ENCODE results near the gene LIMCH1.

Gene LIMCH1

DNA sequence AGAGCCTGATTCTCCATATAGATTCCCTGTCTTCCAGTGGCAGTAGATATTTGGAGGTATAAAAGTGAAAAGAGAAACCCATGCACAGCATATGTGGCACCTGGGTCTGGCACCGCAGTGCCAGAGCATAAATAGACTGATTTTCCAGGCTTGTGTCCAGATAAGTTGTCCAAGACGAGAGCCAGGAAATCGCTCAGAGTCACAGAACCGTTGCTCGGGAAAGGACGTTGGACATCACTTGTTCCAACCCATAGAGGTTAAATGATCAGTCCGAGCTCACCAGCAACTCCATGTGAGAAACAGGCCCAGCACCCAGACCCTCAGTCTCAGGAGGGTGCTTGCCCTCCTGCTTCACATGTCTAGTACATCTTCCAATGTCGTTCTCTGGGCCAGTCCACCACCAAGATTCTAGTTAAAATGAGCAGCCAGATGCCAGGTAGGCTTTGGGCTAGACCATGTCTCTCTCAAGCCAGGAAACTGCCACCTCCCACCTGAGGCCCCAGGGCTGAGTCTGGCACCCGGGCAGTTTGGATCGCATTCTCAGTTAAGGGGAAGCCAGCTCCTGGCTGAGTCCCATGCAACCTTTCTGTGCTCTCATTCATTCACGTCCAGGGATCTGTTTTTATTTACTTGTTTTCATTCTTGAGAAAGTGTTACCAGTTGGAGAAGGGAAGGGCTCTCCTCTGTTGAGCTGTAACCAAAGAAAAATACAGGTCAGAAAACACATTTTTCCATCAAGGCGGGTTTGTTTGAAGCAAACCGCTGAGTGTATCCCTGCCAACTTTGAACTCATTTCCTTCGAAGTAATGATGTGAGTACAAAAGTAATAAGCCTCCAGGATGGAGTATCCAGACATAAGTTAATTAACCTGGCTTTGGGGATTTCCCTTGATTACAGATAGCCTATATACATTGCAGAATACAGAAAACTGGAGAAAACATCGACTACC lies 118.9 kb downstream of the LIMCH1 start:
- no peak for DNase-seq
- in situ Hi-C loops (cut with MboI; ENCODE audit: low pct_unique_long_range_greater_than_20kb, low sequenced_read_pairs): loop anchor here (25.0 kb wide), 1 partner anchor 370 kb away; no protein-coding TSS in a partner anchor

DNA sequence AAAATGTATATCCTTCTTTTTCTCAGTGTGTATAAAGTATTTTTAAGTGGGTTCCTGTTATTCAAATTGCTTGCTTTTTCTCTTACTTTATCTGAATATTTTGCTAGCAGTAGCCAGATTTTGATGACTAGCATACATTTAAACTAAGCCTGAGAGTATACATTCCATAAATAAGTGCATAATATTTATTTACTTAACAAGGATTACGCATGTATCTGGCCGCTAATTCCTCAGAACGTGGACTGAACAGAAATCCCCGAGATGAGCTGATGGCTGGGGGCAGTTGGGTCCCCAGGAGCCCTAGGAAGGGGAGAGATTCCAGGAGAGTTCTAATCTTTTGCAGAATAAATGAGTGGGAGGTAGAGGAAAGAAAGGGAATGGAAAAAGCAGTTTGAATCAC lies 119.6 kb downstream of the LIMCH1 start:
- in situ Hi-C loops (cut with MboI; ENCODE audit: low pct_unique_long_range_greater_than_20kb, low sequenced_read_pairs): loop anchor here (25.0 kb wide), 1 partner anchor 370 kb away; no protein-coding TSS in a partner anchor
- no peak for DNase-seq

- in situ Hi-C loops (cut with MboI; ENCODE audit: low pct_unique_long_range_greater_than_20kb, low sequenced_read_pairs): loop anchor here (25.0 kb wide), 1 partner anchor 371 kb away; no protein-coding TSS in a partner anchor
- DNase-seq: no peak
Measured at GRCh38 chr4:41658163-41658562, 120.2 kb downstream of the LIMCH1 start.

GRCh38 chr4:41660352-41660751 lies 122.4 kb downstream of the LIMCH1 start:
- in situ Hi-C loops (cut with MboI; ENCODE audit: low pct_unique_long_range_greater_than_20kb, low sequenced_read_pairs): loop anchor here (25.0 kb wide), 1 partner anchor 373 kb away; no protein-coding TSS in a partner anchor

GRCh38 chr4:41661442-41662076 lies 123.6 kb downstream of the LIMCH1 start:
- in situ Hi-C loops (cut with MboI; ENCODE audit: low pct_unique_long_range_greater_than_20kb, low sequenced_read_pairs): loop anchor here (25.0 kb wide), 1 partner anchor 374 kb away; no protein-coding TSS in a partner anchor
- peak; percentile 60 for DNase-seq

More at GRCh38 chr4:41660352-41660751, 122.4 kb downstream of the LIMCH1 start:
- no peak for DNase-seq

- no peak for DNase-seq
- in situ Hi-C loops (cut with MboI; ENCODE audit: low pct_unique_long_range_greater_than_20kb, low sequenced_read_pairs): loop anchor here (25.0 kb wide), 1 partner anchor 378 kb away; no protein-coding TSS in a partner anchor
Measured at GRCh38 chr4:41665636-41666207, 127.8 kb downstream of the LIMCH1 start.

DNA sequence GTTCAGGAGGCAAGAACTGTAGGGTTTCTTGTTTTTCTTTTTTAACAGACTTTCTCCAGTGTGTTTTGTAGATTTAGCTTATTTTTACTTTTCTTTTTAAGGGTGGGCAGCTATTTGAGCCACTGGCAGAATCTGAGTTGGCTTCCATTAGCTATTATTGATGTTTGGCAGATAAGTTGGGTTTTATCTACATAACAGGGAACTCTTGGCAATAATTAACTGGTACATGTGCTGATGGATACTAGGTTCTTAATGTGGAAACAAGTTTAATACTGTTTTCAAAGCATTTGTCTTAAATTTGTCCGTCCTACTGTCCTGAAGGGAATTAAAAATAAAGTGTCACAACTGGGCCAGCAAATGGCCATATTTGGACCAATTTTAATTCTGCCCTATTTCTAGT lies 130.1 kb downstream of the LIMCH1 start:
- no peak for DNase-seq
- in situ Hi-C loops (cut with MboI; ENCODE audit: low pct_unique_long_range_greater_than_20kb, low sequenced_read_pairs): loop anchor here (25.0 kb wide), 1 partner anchor 381 kb away; no protein-coding TSS in a partner anchor

DNA sequence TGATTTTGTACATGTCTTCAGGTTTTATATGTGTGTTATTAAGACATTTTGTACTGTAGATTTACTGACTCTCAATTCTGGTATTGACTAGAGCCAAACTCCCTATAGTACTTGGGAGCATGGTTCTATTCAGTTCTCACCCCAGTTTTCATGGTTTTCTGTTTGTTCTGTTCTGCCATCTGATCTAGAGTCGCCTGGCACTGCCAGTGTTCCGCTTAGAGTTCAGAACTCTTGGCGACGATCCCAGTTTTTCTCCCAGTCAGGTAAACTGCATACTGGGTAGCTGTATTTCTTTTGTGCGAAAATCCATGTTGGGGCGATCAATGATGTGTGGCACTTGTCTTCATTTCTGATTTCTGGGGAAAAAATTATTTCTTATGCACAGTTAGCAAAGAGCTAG lies 132.6 kb downstream of the LIMCH1 start:
- DNase-seq: no peak
- in situ Hi-C loops (cut with MboI; ENCODE audit: low pct_unique_long_range_greater_than_20kb, low sequenced_read_pairs): loop anchor here (25.0 kb wide), 1 partner anchor 383 kb away; no protein-coding TSS in a partner anchor

DNA sequence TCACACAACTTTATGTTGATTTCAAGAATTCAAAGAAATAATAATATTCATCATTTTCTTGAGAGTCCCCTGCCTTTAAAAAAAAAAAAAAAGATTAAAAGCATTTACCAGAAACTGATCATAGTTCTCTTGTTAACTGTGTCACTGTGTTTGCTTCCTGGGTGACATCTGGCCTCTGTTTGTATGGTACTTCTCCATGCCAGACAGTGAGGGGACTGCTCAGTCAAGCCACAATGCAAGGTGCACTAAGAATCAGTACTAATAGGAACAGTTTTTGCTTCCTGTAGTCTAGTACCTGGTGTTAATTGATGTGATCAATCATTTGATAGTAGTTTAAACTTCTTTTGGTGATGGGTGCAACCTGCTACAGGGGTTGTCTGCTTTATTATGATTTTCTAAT lies 133.0 kb downstream of the LIMCH1 start:
- DNase-seq: no peak
- in situ Hi-C loops (cut with MboI; ENCODE audit: low pct_unique_long_range_greater_than_20kb, low sequenced_read_pairs): loop anchor here (25.0 kb wide), 1 partner anchor 384 kb away; no protein-coding TSS in a partner anchor

GRCh38 chr4:41678086-41678816 lies 140.3 kb downstream of the LIMCH1 start:
- in situ Hi-C loops (cut with MboI; ENCODE audit: low pct_unique_long_range_greater_than_20kb, low sequenced_read_pairs): loop anchor here (25.0 kb wide), 1 partner anchor 209 kb away; no protein-coding TSS in a partner anchor
- no peak for DNase-seq

GRCh38 chr4:41678951-41679350 lies 141.0 kb downstream of the LIMCH1 start:
- no peak for DNase-seq
- in situ Hi-C loops (cut with MboI; ENCODE audit: low pct_unique_long_range_greater_than_20kb, low sequenced_read_pairs): loop anchor here (25.0 kb wide), 1 partner anchor 208 kb away; no protein-coding TSS in a partner anchor

- in situ Hi-C loops (cut with MboI; ENCODE audit: low pct_unique_long_range_greater_than_20kb, low sequenced_read_pairs): loop anchor here (25.0 kb wide), 1 partner anchor 207 kb away; no protein-coding TSS in a partner anchor
- DNase-seq: no peak
Measured at GRCh38 chr4:41679991-41680390, 142.0 kb downstream of the LIMCH1 start.

DNA sequence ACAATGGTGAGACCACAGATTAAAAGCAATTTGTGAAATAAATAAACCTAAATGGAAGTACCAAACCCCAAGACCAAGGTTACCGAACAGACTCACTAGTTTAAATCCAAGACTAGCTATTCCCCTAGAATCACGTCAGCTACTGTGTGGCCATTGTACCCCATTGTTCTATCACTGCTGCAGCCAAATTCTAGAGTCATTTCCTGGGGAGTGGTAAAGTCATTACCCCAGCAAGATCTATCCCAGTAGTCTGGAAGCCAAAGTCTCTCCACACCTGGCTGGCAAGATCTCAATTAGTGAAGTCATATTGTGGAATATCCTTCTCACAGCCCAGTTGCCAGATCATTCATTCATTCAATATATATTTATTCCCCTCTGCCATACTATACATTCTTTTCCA lies 143.1 kb downstream of the LIMCH1 start:
- DNase-seq: no peak
- in situ Hi-C loops (cut with MboI; ENCODE audit: low pct_unique_long_range_greater_than_20kb, low sequenced_read_pairs): loop anchor here (25.0 kb wide), 1 partner anchor 206 kb away; no protein-coding TSS in a partner anchor

DNA sequence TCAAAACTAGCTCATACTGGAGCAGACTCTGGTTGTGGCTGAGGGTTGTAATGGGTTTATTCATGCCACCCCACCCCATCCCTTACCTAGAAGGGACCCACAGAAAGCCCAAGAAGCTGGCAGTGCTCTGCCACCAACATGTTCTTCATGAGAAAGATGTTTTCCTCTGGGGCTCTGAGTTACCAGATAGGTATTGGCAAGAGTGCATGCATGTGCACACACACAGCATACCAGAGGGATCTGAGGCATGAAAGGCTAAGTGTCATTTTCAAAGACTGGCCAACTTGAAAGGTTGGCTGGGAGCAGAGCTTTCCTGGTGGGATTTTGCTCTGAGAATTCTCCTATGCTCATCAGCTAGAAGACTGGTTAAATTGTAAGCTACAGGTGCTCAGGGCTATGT lies 145.4 kb downstream of the LIMCH1 start:
- in situ Hi-C loops (cut with MboI; ENCODE audit: low pct_unique_long_range_greater_than_20kb, low sequenced_read_pairs): loop anchor here (25.0 kb wide), 1 partner anchor 204 kb away; no protein-coding TSS in a partner anchor
- no peak for DNase-seq

GRCh38 chr4:41686893-41687292 lies 148.9 kb downstream of the LIMCH1 start:
- in situ Hi-C loops (cut with MboI; ENCODE audit: low pct_unique_long_range_greater_than_20kb, low sequenced_read_pairs): loop anchor here (25.0 kb wide), 1 partner anchor 200 kb away; no protein-coding TSS in a partner anchor
- no peak for DNase-seq

- in situ Hi-C loops (cut with MboI; ENCODE audit: low pct_unique_long_range_greater_than_20kb, low sequenced_read_pairs): loop anchor here (25.0 kb wide), 1 partner anchor 199 kb away; no protein-coding TSS in a partner anchor
- no peak for DNase-seq
Measured at GRCh38 chr4:41687971-41688370, 150.0 kb downstream of the LIMCH1 start.

DNA sequence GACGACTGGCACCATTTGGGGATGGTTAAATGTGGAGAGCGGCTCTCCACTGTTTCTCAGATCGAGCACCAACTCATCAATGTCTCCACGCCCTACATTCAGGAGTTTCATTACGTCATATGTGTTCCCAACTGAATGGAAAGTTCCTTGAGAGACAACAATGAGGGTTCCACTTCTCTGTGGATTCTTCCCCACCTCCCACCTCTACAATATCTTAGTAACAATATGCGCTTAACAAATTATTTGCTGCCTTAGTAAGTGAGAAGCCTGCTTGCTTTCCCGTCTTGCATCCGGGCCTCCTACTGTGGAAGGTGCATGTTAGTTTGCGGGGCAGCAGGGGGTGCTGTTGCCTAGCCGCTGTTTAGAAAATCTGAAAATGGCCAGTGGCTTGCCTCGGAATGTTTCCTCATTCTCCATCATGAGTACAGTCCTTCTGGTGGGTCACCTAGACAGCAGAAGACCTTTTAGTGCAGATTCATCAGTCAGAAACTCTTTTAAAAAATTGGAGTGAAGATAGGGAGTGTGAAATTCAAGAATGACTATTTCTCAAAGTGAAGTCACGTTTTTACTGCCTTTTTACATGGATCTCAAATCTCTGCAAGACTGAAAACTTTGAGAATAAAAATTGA lies 154.9 kb downstream of the LIMCH1 start:
- peak; percentile 67 for DNase-seq
- in situ Hi-C loops (cut with MboI; ENCODE audit: low pct_unique_long_range_greater_than_20kb, low sequenced_read_pairs): loop anchor here (25.0 kb wide), 1 partner anchor 194 kb away; no protein-coding TSS in a partner anchor

- peak; percentile 52 for DNase-seq
- in situ Hi-C loops (cut with MboI; ENCODE audit: low pct_unique_long_range_greater_than_20kb, low sequenced_read_pairs): loop anchor here (25.0 kb wide), 1 partner anchor 194 kb away; no protein-coding TSS in a partner anchor
Measured at GRCh38 chr4:41693629-41694028, 155.7 kb downstream of the LIMCH1 start.
